Right atrium auricular region (tissue), 2 donors: ENCODE measurements around the gene SLC5A12. TPM values are rescaled to one million over a fixed set of nuclear protein-coding genes. Genes with fewer than 3 reads are reported as not detected.

Experiments
- DNase-seq: peaks from one replicate; pipeline ENCODE4 v3.0.0-alpha.2; 2019; ENCODE audit warnings: low spot score
- H3K27ac ChIP-seq, 2 donors: fragments of 200-600 bp; sonication (generic); 1 replicate in 1 of 2; 2 replicates in 1 of 2; pipeline ENCODE4 v1.5.1; 2016 to 2019
- H3K27me3 ChIP-seq, 2 donors: fragments of 200-600 bp; sonication (generic); one replicate each; pipeline versions ENCODE4 v1.5.1 to v1.6.0; 2017 to 2019
- H3K36me3 ChIP-seq: fragments of 200-600 bp; sonication (generic); one replicate; pipeline ENCODE4 v1.5.1; 2016
- H3K4me1 ChIP-seq, 2 donors: fragments of 200-600 bp; sonication (generic); one replicate each; pipeline versions ENCODE4 v1.5.1 to v1.6.0; 2017 to 2019
- H3K4me3 ChIP-seq, 2 donors: fragments of 200-600 bp; sonication (generic); 1 replicate in 1 of 2; 2 replicates in 1 of 2; pipeline ENCODE4 v1.5.1; 2017 to 2019; ENCODE audit warnings: mild to moderate bottlenecking in 1 of 2, moderate library complexity in 1 of 2
- H3K9me3 ChIP-seq, 2 donors: fragments of 200-600 bp; sonication (generic); one replicate each; pipeline ENCODE4 v1.5.1; 2019
- CTCF ChIP-seq, 2 donors: fragments of 200-600 bp; sonication (generic); IDR thresholded peaks; one replicate each; pipeline ENCODE4 v1.5.1; 2019; ENCODE audit warnings: antibody characterized with exemption in 2 of 2
- total RNA-seq, 2 donors: library from RNA; depleted of rRNA; stranded (reverse); fragments of >200 nt; gene quantifications; one replicate each; pipeline ENCODE4 v1.1.0, GENCODE V29; 2016

Gene SLC5A12
- total RNA-seq, 2 donors from 2014 or later, result 1.7 to 4.0 TPM

GRCh38 chr11:26623076-26623659 is 98.7 kb downstream of the SLC5A12 start:
- no peak overlapping the region for H3K27ac ChIP-seq
- DNase-seq, result no peak
- no peaks in the 10 kb centered on the region for H3K27me3 ChIP-seq
- H3K36me3 ChIP-seq, result no peaks in the 10 kb centered on the region
- no peaks in the 10 kb centered on the region for H3K9me3 ChIP-seq
- H3K4me1 ChIP-seq, result no peaks in the 10 kb centered on the region
- H3K4me3 ChIP-seq, result no peak overlapping the region
- no peak for TF ChIP-seq CTCF (IDR thresholded peaks at IDR 0.05)

DNA sequence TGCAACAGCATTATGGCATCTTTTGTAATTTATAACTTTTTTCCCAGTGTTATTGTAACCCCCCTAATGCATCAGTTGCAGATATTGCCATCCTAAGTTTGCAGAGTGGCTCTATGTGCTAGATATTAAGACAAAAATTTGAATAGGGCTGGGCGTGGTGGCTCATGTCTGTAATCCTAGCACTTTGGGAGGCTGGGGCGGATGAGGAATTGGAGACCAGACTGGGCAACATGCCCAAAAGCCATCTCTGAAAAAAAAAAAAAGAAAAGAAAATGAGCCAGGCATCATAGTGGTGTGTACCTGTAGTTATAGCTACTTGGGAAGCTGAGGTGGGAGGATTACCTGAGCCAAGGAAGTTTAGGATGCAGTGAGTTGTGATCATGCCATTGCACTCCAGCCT is 99.7 kb downstream of the SLC5A12 start:
- Histone ChIP-seq H3K4me1 (no peaks in the 10 kb centered on the region), H3K27me3 (no peaks in the 10 kb centered on the region), H3K9me3 (no peaks in the 10 kb centered on the region), H3K27ac (no peak overlapping the region), H3K4me3 (no peak overlapping the region), H3K36me3 (no peaks in the 10 kb centered on the region)
- TF ChIP-seq CTCF (IDR thresholded peaks at IDR 0.05), result no peak
- DNase-seq, result no peak

DNA sequence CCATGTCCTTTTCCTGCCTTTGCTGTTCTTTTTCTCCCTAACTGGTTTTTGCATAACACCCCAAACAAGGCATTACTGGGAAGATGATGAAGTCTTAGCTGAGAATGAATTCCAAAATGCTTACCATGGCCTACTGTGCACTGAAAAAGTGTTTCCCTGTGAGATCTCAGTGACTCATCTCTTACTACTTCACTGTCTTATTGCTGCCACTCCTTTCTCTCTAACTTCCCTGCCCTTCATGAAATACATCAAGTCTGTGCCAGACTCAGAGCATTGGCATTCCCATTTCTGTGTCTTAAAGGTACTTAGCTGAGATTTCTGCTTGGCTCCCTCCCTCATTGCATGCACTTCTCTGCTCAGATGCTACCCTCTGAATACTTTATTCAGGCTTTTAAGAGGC is 100.7 kb downstream of the SLC5A12 start:
- Histone ChIP-seq H3K27me3 (no peaks in the 10 kb centered on the region), H3K4me3 (no peak overlapping the region), H3K36me3 (no peaks in the 10 kb centered on the region), H3K4me1 (no peaks in the 10 kb centered on the region), H3K9me3 (no peaks in the 10 kb centered on the region), H3K27ac (no peak overlapping the region)
- DNase-seq, result no peak
- TF ChIP-seq CTCF (IDR thresholded peaks at IDR 0.05), result no peak

GRCh38 chr11:26620282-26621045 is 101.4 kb downstream of the SLC5A12 start:
- Histone ChIP-seq H3K27me3 (no peaks in the 10 kb centered on the region), H3K36me3 (no peaks in the 10 kb centered on the region), H3K4me3 (no peak overlapping the region), H3K9me3 (no peaks in the 10 kb centered on the region), H3K4me1 (no peaks in the 10 kb centered on the region), H3K27ac (no peak overlapping the region)
- no peak for DNase-seq
- no peak for TF ChIP-seq CTCF (IDR thresholded peaks at IDR 0.05)

GRCh38 chr11:26618441-26618840 is 103.4 kb downstream of the SLC5A12 start:
- no peak overlapping the region for H3K27ac ChIP-seq
- DNase-seq, result no peak
- no peaks in the 10 kb centered on the region for H3K36me3 ChIP-seq
- H3K4me3 ChIP-seq, result no peak overlapping the region
- no peaks in the 10 kb centered on the region for H3K4me1 ChIP-seq
- no peaks in the 10 kb centered on the region for H3K27me3 ChIP-seq
- H3K9me3 ChIP-seq, result peaks cover 0 to 5% of the 10 kb centered on the region in 2 donors
- no peak for TF ChIP-seq CTCF (IDR thresholded peaks at IDR 0.05)

Other genes with a start within 250 kb of the SLC5A12 start
- gene MUC15, start 149.8 kb downstream of the SLC5A12 start, total RNA-seq, result not detected